Middle frontal gyrus (tissue), 1 donor: ENCODE data around the gene CD22.
"Not testable (repeated sequence)": the region's sequence is repeated elsewhere in the genome, so short reads cannot be mapped to it uniquely, and the experiment has no call there.

Experiments used
- DNase-seq: peaks from one replicate; pipeline ENCODE4 v3.0.0-alpha.2; 2015; ENCODE audit warnings: low spot score; ENCODE audit errors: extremely low spot score

Gene CD22

DNA sequence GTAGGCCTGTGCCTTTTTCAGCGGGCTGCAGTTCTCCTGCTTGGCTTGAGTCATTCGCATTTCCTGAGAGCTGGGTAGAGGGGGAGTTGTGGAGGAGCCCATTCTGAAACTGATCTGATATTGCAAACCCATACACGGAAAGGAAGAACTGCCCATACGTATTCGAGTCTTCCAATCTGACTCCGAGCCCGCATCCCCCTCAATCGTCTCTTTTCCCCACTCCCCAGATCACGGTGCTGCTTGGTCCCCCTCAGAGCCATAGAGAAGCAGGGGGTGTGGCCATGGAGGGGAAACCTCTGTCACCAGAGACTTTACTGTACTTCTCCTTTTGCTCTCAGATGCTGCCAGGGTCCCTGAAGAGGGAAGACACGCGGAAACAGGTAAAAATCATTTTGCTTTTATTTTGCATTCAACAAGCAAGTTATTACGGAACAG lies at the start of gene CD22:
Gene CD22, plus strand, starts transcription at position 337 of the 435 bp plus-strand sequence. CDS start 2,854 bp downstream, outside the sequence.
- DNase-seq = no peak

DNA sequence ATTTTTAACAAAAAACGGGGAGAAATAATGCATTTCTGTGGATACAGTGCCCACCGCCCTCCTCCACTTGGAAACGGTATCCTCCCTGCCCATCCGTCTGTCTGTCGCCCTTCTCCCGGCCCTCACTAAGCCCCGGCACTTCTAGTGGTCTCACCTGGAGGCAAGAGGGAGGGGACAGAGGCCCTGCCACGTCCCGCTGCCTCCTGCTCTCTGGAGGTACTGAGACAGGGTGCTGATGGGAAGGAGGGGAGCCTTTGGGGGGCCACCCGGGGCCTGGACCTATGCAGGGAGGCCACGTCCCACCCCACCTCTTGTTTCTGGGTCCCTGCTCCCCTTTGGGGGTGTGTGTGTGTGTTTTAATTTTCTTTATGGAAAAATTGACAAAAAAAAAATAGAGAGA lies 49.6 kb upstream of the CD22 start:
- DNase-seq = no peak

GRCh38 chr19:35279985-35280821 lies 48.8 kb upstream of the CD22 start:
- DNase-seq = no peak

GRCh38 chr19:35281303-35281702 lies 47.7 kb upstream of the CD22 start:
- DNase-seq = no peak

- no peak for DNase-seq
Observed at GRCh38 chr19:35284153-35285094, 44.6 kb upstream of the CD22 start.

- DNase-seq = no peak
Observed at GRCh38 chr19:35285095-35285449, 43.9 kb upstream of the CD22 start.

DNA sequence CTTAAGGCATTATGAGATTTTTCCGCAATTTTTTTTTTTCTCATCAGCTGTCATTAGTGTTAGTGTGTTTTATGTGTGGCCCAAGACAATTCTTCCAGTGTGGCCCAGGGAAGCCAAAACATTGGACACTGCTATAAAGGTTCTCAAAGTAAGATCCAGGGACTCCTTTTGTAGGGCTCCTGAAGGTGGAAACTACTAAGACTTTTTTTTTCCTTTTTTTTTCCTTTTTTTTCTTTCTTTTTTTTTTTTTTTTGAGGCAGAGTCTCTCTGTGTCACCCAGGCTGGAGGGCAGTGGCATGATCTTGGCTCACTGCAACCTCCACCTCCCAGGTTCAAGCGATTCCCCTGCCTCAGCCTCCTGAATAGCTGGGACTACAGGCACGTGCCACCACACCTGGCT lies 43.5 kb upstream of the CD22 start:
- DNase-seq = not testable (repeated sequence)

- DNase-seq = not testable (repeated sequence)
Observed at GRCh38 chr19:35286101-35286500, 42.9 kb upstream of the CD22 start.

DNA sequence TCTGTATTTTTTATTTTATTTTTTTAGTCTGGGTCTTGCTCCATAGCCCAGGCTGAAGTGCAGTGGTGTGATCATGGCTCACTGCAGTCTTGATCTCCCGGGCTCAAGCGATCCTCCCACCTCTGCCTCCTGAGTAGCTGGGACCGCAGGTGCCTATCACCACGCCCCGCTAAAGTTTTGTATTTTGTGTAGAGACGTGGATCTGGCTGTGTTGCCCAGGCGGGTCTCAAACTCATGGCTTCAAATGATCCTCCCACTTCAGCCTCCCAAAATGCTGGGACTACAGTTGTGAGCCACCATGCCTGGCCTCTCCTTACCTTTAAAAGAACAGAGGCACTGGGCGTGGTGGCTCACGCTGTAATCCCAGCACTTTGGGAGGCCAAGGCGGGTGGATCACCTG lies 41.3 kb upstream of the CD22 start:
- no peak for DNase-seq

DNA sequence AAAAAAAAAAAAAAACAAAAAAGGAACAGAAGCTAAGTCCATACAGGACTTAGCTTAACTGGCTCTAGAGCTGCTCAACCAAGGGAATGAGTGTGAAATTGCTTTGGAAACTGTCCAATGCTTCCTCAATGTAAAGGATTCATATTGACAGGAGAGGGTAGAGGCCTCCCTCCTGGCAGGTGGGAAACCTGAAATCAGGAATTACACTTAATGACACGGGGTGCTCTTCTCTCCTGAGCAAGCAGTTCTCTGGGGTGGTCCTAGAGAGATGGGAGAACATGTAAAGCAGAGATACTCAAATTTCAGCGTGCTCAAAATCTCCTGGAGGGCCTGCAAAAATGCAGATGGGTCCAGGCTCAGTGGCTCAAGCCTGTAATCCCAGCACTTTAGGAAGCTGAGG lies 40.7 kb upstream of the CD22 start:
- no peak for DNase-seq

DNA sequence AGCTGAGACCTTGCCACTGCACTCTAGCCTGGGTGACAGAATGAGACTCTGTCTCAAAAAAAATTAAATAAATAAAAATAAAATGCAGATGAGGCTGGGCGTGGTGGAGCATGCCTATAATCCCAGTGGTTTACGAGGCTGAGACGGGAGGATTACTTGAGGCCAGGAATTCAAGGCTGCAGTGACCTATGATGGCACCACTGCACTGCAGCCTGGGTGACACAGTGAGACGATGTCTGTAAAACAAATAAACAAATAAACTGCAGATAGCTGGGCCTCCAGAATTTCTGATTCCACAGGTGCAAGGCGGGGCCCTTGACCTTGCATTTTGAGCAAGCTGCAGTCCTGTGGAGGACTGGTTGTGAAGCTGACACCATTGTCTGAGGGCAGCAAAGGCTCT lies 40.1 kb upstream of the CD22 start:
- DNase-seq = no peak

DNA sequence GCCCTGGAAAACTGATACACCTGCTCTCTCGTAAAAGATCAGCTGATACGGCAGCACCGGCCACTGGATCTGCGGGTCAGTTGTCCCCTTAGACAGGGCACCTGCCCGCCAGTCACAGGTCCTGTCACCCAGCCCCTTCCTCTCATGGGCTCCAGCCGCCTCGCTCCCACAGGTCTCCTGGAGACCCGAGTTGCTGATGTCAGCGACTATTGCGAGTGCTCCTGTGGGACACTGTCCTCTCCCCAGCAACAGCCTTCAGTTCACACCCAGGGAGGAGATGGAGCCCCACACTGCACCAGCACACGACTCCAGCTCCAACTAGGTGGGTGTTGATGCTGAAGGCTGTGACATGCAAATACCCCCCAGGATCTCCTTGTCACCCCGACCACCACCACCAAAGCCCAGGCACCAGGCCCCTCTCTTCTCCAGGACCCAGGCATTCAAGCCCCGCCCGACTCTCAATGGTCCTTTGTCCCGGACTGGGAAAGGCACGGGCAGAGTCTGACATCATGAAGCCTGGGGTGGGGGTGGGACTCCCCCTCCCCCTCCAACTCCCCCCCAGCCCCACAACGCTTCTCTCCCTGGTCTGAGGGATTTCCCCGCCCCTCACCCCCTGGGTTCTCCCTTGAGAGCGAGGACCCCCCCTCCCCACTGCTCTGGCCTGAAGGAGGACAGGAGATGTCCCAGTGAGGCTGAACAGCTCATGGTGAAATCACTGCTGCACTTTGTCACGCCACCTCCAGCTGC lies 38.4 kb upstream of the CD22 start:
- DNase-seq = no peak

GRCh38 chr19:35291259-35291658 lies 37.7 kb upstream of the CD22 start:
- no peak for DNase-seq

- no peak for DNase-seq
Observed at GRCh38 chr19:35291916-35292315, 37.1 kb upstream of the CD22 start, which contains the start of gene MAG. MAG (plus strand) TSS chr19:35292161; CDS start chr19:35295409, 3,248 bp downstream.

- no peak for DNase-seq
Observed at GRCh38 chr19:35292421-35293362, 36.3 kb upstream of the CD22 start.

- no peak for DNase-seq
Observed at GRCh38 chr19:35293363-35293739, 35.6 kb upstream of the CD22 start.

DNA sequence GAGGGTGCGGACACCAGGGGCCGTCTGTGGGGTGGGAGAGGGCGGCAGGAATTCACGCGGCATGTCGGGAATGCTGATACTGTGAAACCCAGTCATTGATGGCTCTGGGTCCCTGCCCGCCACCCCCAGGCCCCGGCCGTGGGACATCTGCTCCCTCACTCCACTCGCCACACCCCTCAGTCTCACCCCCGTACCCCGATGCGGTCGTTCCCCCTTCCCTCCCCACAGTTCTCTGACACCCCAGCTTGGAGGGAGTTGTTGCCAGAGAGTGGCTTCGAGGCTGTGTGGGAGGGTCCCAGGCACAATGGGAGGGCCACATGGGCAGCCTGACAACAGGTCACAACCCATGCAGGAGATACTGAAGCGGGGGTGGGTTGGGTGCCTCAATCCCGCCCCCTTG lies 35.2 kb upstream of the CD22 start:
- DNase-seq = no peak

DNA sequence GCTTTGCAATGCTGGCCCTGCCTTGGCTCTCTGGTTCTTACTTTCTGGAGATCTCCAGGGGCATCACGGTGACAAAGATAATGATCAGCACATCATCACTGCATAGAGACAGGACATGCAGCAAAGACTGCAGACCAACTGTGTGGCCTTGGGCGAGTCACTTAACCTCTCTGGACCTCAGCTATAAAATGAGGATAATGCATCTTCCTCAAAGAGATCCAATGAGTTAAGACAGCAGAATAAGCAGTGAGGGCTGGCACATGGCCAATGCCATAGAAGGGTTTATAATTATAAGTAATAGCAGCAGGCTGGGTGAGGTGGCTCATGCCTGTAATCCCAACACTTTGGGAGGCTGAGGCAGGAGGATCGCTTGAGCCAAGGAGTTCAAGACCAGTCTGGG lies 34.7 kb upstream of the CD22 start:
- DNase-seq = no peak

- no peak for DNase-seq
Observed at GRCh38 chr19:35294859-35295791, 33.9 kb upstream of the CD22 start.
